Measurements from ENCODE around the gene TDRD3. TPM values are rescaled to one million over a fixed set of nuclear protein-coding genes. Genes with fewer than 3 reads are reported as not detected.

TDRD3 gene
- total RNA-seq, 2 donors from 2014 or later, result 15.9 to 18.9 TPM

DNA sequence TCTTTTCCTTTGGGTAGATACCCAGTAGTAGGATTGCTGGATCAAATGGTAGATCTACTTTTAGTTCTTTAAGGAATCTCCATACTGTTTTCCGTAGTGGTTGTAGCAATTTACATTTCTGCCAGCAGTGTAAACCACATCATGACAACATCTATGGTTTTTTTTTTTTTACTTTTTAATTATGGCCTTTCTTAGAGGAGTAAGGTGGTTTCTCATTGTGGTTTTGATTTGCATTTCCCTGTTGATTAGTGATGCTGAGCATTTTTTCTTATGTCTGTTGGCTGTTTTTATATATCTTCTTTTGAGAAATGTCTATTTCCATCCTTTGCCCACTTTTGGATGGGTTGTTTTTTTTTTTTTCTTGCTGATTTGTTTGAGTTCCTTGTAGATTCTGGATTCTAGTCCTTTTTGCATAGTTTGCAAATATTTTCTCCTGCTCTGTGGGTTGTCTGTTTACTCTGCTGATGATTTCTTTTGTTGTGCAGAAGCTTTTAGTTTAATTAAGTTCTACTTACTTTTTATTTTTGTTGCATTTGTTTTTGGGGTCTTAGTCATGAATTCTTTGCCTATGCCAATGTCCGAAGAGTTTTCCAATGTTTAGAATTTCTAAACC, 38.8 kb downstream of the TDRD3 start:
- peak overlapping the region; percentile 35 for H3K27ac Mint-ChIP-seq
- peaks cover 0 to 3% of the 10 kb centered on the region in 2 donors for H3K36me3 Mint-ChIP-seq (ENCODE audit: insufficient read depth in 2 of 2)
- no peak overlapping the region for H3K4me3 Mint-ChIP-seq
- peaks cover 7% of the 10 kb centered on the region for H3K4me1 Mint-ChIP-seq (ENCODE audit: low read depth)
- ATAC-seq (replicated peaks in 1 of 2), result no peak
- H3K27me3 Mint-ChIP-seq (ENCODE audit: low read depth), result no peaks in the 10 kb centered on the region
- DNase-seq, result no peak
- no peaks in the 10 kb centered on the region for H3K9me3 Mint-ChIP-seq

DNA sequence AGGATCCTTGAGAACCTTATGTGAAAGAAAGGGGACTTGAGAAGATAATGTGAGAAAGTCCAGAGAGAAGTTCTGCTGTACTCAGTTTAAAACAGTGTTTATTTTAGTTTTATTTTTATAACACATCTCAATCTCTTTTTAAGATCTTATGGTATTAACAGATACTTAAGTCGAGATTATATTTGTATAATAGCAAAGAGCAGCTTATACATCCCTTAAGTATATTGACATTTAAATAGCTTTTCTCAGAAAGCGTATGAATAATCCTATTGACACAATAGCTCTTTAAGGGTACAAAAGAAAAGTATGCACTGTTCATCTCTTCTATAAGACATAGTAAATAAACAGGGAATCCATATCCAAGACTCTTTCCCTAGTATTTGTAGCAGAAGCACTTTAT, 42.2 kb downstream of the TDRD3 start:
- Mint-ChIP-seq H3K9me3 (no peaks in the 10 kb centered on the region), H3K36me3 (ENCODE audit: insufficient read depth in 2 of 2) (peaks cover 0 to 3% of the 10 kb centered on the region in 2 donors), H3K4me3 (no peak overlapping the region), H3K27me3 (ENCODE audit: low read depth) (no peaks in the 10 kb centered on the region), H3K27ac (no peak overlapping the region), H3K4me1 (ENCODE audit: low read depth) (peaks cover 7% of the 10 kb centered on the region)
- ATAC-seq (replicated peaks in 1 of 2) (no peak), DNase-seq (no peak)

DNA sequence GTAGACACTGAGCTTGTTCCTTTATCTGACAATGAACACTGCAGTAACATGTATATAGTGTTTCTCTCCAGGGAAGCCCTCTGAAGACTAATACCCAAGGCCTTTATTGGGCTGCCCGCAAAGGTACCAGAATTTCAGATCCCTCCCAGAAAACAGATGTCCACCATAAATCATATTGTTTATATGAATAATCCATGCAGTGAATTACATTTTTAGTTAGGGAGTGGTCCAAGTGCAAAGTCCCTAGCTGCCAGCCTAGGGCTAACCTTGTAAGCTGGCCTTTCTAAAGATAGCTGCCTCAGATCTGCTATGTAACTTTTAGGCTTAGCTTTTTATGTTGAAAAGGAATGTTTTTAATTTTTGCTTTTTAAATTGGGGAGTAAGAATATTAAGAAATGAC, 44.7 kb downstream of the TDRD3 start:
- DNase-seq (no peak), ATAC-seq (replicated peaks in 1 of 2) (no peak)
- Mint-ChIP-seq H3K36me3 (ENCODE audit: insufficient read depth in 2 of 2) (no peaks in the 10 kb centered on the region), H3K4me1 (ENCODE audit: low read depth) (no peaks in the 10 kb centered on the region), H3K27ac (no peak overlapping the region), H3K4me3 (no peak overlapping the region), H3K27me3 (ENCODE audit: low read depth) (no peaks in the 10 kb centered on the region), H3K9me3 (no peaks in the 10 kb centered on the region)

DNA sequence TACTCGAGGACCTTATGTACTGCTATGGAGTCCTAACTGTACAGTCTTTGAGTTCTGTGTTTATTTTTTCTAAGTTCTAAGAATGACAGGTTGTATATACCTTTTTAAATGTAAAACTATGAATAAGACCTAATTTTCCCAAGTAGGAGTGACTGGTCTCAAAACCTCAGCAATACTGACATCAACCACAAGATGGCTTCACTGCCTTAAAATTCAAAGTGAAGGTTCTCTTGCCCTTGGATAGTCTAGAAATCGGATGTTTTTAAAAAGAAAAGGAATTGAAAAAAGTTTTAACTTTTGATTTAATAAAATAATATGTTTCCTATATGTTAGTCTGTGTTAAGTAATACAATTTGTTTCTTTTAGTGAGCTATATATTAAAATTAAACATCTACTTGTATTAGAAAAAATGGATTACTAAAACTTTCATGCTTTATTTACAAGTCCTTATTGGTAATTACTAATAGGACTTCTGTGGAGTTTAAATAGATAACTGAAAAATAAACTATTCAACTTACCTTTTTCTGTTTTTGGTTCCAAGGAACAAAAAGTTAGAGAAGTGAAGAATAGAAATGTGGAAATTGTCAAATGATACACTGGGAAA, 52.0 kb downstream of the TDRD3 start:
- DNase-seq (peak in 1 of 2 donors; percentile 6), ATAC-seq (replicated peaks in 1 of 2) (no peak)
- H3K9me3 Mint-ChIP-seq, result no peaks in the 10 kb centered on the region
- no peaks in the 10 kb centered on the region for H3K36me3 Mint-ChIP-seq (ENCODE audit: insufficient read depth in 2 of 2)
- H3K4me3 Mint-ChIP-seq, result no peak overlapping the region
- no peak overlapping the region for H3K27ac Mint-ChIP-seq
- no peaks in the 10 kb centered on the region for H3K27me3 Mint-ChIP-seq (ENCODE audit: low read depth)
- no peaks in the 10 kb centered on the region for H3K4me1 Mint-ChIP-seq (ENCODE audit: low read depth)

DNA sequence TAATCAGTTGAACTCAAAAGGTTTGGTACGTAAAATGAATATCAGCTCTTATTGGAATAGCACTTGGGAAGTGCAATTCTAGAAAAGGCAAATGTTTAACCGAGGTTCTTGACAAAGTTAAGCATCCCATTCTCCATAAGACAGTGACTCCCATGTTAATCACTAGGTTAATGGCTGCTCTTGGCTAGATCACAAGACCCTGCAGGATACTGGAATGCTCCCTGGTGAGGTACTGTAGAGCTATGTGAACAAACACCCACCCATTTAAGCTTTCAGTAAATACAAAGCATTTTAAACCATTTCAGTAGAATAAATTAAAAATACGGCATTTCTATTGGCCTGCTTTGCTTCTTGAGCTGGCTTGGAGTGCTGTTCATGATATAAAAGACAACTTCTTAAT, 56.5 kb downstream of the TDRD3 start:
- Mint-ChIP-seq H3K27me3 (ENCODE audit: low read depth) (no peaks in the 10 kb centered on the region), H3K9me3 (no peaks in the 10 kb centered on the region)

DNA sequence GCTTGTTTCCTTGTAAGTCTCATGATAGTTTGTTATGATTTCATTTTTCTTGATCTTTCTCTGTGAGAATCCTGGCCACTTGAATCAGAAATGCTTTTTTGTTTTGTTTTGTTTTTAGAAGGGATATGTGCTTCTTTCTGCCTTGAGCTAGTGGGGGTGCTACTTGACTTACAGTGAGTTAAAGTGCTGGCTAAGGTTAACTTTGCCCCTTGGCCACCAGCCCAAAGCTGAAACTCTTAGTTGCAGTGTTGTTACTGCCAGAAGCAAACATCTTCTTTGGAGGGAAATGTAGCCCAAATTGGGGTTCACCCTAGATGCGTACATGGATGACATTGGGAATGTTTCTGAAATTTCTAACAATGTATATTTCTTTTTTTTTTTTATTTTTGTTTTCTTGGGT, 57.4 kb downstream of the TDRD3 start:
- Mint-ChIP-seq H3K27me3 (ENCODE audit: low read depth) (no peaks in the 10 kb centered on the region), H3K27ac (no peak overlapping the region), H3K4me1 (ENCODE audit: low read depth) (no peaks in the 10 kb centered on the region), H3K36me3 (ENCODE audit: insufficient read depth in 2 of 2) (no peaks in the 10 kb centered on the region), H3K9me3 (no peaks in the 10 kb centered on the region), H3K4me3 (no peak overlapping the region)
- no peak for ATAC-seq (replicated peaks in 1 of 2)
- no peak for DNase-seq

More for the DNA sequence above, 56.5 kb downstream of the TDRD3 start:
- Mint-ChIP-seq H3K27ac (no peak overlapping the region), H3K36me3 (ENCODE audit: insufficient read depth in 2 of 2) (no peaks in the 10 kb centered on the region), H3K4me3 (no peak overlapping the region), H3K4me1 (ENCODE audit: low read depth) (no peaks in the 10 kb centered on the region)
- ATAC-seq (replicated peaks in 1 of 2), result no peak
- DNase-seq, result no peak

DNA sequence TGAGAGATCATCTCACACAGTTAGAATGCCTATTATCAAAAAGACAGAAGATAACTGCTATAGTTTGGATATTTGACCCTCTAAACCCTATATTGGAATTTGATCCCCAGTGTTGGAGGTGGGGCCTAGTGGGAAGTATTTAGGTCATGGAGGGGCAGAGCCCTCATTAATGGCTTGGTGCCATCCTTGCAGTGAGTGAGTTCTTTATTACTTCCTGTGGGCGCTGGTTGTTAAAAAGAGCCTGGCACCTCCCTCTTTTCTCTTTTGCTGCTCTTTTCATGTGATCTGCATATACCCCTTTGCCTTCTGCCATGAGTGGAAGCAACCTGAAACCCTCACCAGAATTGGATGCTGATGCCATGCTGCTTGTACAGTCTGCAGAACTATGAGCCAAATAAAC, 66.8 kb downstream of the TDRD3 start:
- no peak for DNase-seq
- Mint-ChIP-seq H3K36me3 (ENCODE audit: insufficient read depth in 2 of 2) (peaks cover 1 to 3% of the 10 kb centered on the region in 2 donors), H3K27ac (no peak overlapping the region), H3K9me3 (no peaks in the 10 kb centered on the region), H3K4me1 (ENCODE audit: low read depth) (no peaks in the 10 kb centered on the region), H3K27me3 (ENCODE audit: low read depth) (no peaks in the 10 kb centered on the region), H3K4me3 (no peak overlapping the region)
- no peak for ATAC-seq (replicated peaks in 1 of 2)

DNA sequence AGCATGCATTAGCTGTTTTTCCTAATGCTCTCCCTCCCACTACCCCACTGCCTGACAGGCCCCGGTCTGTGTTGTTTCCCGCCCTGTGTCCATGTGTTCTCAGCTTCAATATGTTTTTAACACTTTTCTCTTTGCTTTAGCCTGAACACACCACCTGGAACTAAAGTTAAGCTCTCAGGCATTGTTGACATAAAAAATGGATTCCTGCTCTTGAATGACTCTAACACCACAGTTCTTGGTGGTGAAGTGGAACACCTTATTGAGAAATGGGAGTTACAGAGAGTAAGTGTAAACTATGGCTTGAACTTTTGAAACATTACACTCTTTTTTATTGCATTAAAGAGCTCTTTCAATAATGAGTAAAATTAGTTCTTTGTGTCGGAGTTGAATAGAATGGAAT, 70.1 kb downstream of the TDRD3 start:
- H3K27ac Mint-ChIP-seq, result no peak overlapping the region
- no peak overlapping the region for H3K4me3 Mint-ChIP-seq
- H3K9me3 Mint-ChIP-seq, result no peaks in the 10 kb centered on the region
- DNase-seq, result no peak
- no peaks in the 10 kb centered on the region for H3K27me3 Mint-ChIP-seq (ENCODE audit: low read depth)
- peaks cover 0 to 16% of the 10 kb centered on the region in 2 donors for H3K36me3 Mint-ChIP-seq (ENCODE audit: insufficient read depth in 2 of 2)
- no peak for ATAC-seq (replicated peaks in 1 of 2)
- no peaks in the 10 kb centered on the region for H3K4me1 Mint-ChIP-seq (ENCODE audit: low read depth)

DNA sequence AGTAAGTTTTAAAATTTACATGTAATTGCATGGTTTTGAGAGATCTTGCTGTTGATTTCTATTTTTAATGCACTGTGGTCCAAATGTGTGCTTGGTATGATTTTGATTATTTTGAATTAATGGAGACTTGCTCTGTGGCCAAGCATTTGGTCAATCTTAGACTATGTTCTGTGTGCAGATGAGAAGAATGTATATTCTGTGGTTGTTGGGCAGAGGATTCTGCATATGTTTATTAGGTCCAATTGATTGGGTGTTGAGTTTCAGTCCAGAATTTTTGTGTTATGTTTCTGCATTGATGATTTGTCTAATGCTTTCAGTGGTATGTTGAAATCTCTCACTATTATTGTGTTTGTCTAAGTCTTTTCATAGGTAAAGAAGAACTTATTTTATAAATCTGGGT, 82.3 kb downstream of the TDRD3 start:
- H3K36me3 Mint-ChIP-seq (ENCODE audit: insufficient read depth in 2 of 2), result peaks cover 15 to 36% of the 10 kb centered on the region in 2 donors
- peaks cover 2 to 11% of the 10 kb centered on the region in 2 donors for H3K9me3 Mint-ChIP-seq
- H3K4me3 Mint-ChIP-seq, result no peak overlapping the region
- ATAC-seq (replicated peaks in 1 of 2), result no peak
- DNase-seq, result no peak
- H3K27me3 Mint-ChIP-seq (ENCODE audit: low read depth), result no peaks in the 10 kb centered on the region
- no peak overlapping the region for H3K27ac Mint-ChIP-seq
- peaks cover 12% of the 10 kb centered on the region for H3K4me1 Mint-ChIP-seq (ENCODE audit: low read depth)

DNA sequence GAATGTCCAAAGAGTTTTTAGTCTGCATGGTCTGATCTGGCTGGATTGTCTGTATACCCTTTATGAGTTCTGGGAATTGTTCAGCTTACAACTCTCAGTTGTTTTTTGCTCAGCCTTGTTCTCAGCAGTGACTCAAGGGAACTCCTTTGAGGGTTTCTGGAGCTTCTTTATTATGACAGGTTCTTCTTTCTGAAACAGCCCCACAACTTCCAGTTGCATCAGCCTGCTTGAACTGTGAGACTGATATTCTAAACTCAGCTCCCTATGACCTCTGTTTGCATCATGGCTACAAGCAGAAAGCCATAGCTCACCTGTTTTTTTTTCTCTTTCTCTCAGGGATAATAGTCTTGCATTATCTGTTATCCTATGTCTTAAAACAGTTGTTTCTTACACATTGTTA, 85.0 kb downstream of the TDRD3 start:
- peak; percentile 88 to 97 for ATAC-seq (replicated peaks in 1 of 2)
- Mint-ChIP-seq H3K4me1 (ENCODE audit: low read depth) (peaks cover 12% of the 10 kb centered on the region), H3K9me3 (peaks cover 2 to 8% of the 10 kb centered on the region in 2 donors), H3K36me3 (ENCODE audit: insufficient read depth in 2 of 2) (peaks cover 19 to 38% of the 10 kb centered on the region in 2 donors), H3K27ac (peak overlapping the region; percentile 93), H3K27me3 (ENCODE audit: low read depth) (no peaks in the 10 kb centered on the region), H3K4me3 (peak overlapping the region in 1 of 2 donors; percentile 10)
- DNase-seq, result peak in 1 of 2 donors; percentile 10

DNA sequence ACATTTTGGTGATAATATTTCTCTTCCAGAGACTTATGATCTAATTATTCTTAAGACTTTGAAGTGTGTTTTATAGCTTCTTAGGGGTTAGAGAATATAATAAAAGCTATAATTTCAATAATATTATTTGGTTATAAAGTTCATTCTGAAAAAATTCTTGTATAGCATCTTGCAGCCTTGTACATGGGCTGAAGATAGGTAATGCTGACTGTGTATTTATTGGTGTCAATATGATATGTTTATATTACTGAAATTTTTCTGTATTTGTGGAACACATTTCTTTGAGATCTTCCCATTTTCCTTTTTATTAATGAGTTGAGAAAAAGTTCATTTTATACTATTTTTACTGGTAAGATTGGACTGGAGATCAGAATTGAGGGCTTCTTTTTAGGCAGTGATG, 87.8 kb downstream of the TDRD3 start:
- peaks cover 3 to 4% of the 10 kb centered on the region in 2 donors for H3K9me3 Mint-ChIP-seq
- no peak for DNase-seq
- no peaks in the 10 kb centered on the region for H3K27me3 Mint-ChIP-seq (ENCODE audit: low read depth)
- no peak for ATAC-seq (replicated peaks in 1 of 2)
- peaks cover 22 to 48% of the 10 kb centered on the region in 2 donors for H3K36me3 Mint-ChIP-seq (ENCODE audit: insufficient read depth in 2 of 2)
- peaks cover 12% of the 10 kb centered on the region for H3K4me1 Mint-ChIP-seq (ENCODE audit: low read depth)
- no peak overlapping the region for H3K4me3 Mint-ChIP-seq
- no peak overlapping the region for H3K27ac Mint-ChIP-seq

DNA sequence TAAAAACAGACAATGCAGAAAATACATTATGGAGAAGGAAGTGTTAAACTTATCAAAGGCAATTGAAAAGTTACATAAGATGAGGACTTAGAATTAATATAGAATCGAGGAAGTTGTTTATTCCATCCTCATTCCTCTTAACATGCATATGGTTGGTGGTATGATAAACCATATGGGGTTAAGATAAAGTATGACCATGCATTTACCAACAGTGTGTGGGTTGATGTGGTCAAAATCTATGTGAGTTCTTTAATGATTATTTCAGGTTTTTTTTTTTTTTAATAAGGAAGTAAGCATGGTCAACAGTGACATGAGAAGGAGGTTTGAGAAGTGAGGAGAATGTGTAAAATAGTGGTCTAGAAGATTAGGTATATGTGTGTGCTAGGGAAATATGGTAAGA, 94.5 kb downstream of the TDRD3 start:
- no peaks in the 10 kb centered on the region for H3K4me1 Mint-ChIP-seq (ENCODE audit: low read depth)

DNA sequence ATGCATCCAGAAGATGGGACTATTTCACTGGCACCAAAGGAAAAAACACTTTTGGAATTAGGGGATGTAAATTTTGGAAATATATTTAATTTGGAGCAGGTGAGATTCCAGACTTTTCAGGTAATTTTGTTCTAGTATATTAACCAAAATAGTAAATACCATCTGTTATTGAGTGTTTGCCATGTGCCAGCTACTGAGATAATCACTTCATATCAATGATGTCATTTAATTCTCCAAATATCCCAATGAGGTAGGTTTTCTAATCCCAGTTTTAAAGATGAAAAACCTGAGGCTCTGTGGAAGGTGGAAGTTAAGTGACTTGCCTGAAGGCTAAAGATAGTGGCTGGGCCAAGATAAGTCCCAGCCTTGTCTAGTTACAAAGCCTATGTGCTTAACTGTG, 95.2 kb downstream of the TDRD3 start:
- peaks cover 12 to 44% of the 10 kb centered on the region in 2 donors for H3K36me3 Mint-ChIP-seq (ENCODE audit: insufficient read depth in 2 of 2)
- H3K4me1 Mint-ChIP-seq (ENCODE audit: low read depth), result no peaks in the 10 kb centered on the region
- H3K4me3 Mint-ChIP-seq, result no peak overlapping the region
- no peak for ATAC-seq (replicated peaks in 1 of 2)
- no peaks in the 10 kb centered on the region for H3K27me3 Mint-ChIP-seq (ENCODE audit: low read depth)
- H3K9me3 Mint-ChIP-seq, result peaks cover 2 to 7% of the 10 kb centered on the region in 2 donors
- no peak for DNase-seq
- H3K27ac Mint-ChIP-seq, result no peak overlapping the region

More for the DNA sequence above, 94.5 kb downstream of the TDRD3 start:
- no peak for ATAC-seq (replicated peaks in 1 of 2)
- no peaks in the 10 kb centered on the region for H3K27me3 Mint-ChIP-seq (ENCODE audit: low read depth)
- H3K27ac Mint-ChIP-seq, result no peak overlapping the region
- no peak overlapping the region for H3K4me3 Mint-ChIP-seq
- DNase-seq, result no peak
- H3K9me3 Mint-ChIP-seq, result peaks cover 2 to 7% of the 10 kb centered on the region in 2 donors
- H3K36me3 Mint-ChIP-seq (ENCODE audit: insufficient read depth in 2 of 2), result peaks cover 11 to 43% of the 10 kb centered on the region in 2 donors

DNA sequence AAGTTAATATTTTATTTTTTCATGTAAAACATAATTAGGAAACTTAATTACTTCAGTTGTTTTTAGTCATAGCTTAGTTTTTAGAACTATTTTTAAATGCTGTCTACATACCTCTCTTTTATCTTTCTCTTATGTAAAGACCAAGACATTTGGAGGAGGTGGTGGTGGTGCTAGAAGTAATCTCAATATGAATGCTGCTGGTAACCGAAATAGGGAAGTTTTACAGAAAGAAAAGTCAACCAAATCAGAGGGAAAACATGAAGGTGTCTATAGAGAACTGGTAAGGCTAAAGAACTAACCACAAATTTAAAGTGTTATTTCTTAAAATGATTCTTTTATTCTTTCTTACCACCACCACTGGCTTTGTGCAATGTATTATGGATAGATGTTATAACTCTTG, 97.3 kb downstream of the TDRD3 start:
- no peak overlapping the region for H3K27ac Mint-ChIP-seq
- DNase-seq, result no peak
- peaks cover 0 to 6% of the 10 kb centered on the region in 2 donors for H3K9me3 Mint-ChIP-seq

More for the DNA sequence above, 97.3 kb downstream of the TDRD3 start:
- ATAC-seq (replicated peaks in 1 of 2), result no peak
- peaks cover 6 to 36% of the 10 kb centered on the region in 2 donors for H3K36me3 Mint-ChIP-seq (ENCODE audit: insufficient read depth in 2 of 2)
- H3K4me1 Mint-ChIP-seq (ENCODE audit: low read depth), result no peaks in the 10 kb centered on the region
- H3K4me3 Mint-ChIP-seq, result no peak overlapping the region
- H3K27me3 Mint-ChIP-seq (ENCODE audit: low read depth), result no peaks in the 10 kb centered on the region
